Hematopoietic multipotent progenitor cell treated with erythropoietin and hydrocortisone succinate and interleukin-3 and kit ligand, for 8 days (in vitro differentiated cells): Measurements from ENCODE around the gene TTC28.
"Not testable (repeated sequence)": the region's sequence is repeated elsewhere in the genome, so short reads cannot be mapped to it uniquely, and the experiment has no call there.

ENCODE experiments used
- DNase-seq: peaks from one replicate; pipeline ENCODE4 v3.0.0-alpha.2; 2015

The TTC28 gene

GRCh38 chr22:28123989-28124766, 555.5 kb downstream of the TTC28 start:
- no peak for DNase-seq

- DNase-seq, result peak; percentile 48
Observed at GRCh38 chr22:28120691-28121592, 558.7 kb downstream of the TTC28 start.

DNA sequence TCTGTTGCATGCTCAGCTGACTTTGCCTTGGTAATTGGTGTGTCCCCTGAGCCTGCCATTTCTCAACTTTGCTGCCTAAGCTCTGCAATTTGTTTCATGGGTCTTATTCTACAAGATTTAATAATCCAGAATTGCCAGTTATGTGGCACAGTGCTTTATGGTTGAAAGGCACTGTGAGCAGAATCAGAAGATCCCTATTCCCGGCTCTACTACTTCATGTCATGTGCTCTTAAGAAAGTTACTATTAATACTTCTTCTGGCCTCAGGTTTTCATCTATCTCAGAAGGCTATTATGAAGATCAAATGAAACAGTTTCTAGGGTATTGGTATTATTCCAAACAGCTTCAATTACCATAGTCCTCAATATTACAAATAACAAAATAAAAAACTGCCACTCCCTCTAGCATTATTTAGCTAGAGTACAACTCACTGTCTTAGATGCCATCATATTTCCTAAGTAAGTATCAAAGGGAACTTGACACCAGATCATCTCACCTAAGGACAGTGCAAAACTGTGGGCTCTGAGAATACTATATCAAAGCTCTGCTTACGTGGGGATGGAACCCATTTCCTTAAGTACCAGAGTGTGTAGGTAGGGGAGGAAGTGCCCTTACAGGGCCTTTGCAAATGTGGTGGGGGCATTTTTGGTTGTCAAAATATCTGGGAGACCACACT, 560.5 kb downstream of the TTC28 start:
- DNase-seq, result no peak

GRCh38 chr22:28116219-28116673, 563.4 kb downstream of the TTC28 start:
- DNase-seq, result no peak

GRCh38 chr22:28115426-28115825, 564.2 kb downstream of the TTC28 start:
- DNase-seq, result no peak

DNA sequence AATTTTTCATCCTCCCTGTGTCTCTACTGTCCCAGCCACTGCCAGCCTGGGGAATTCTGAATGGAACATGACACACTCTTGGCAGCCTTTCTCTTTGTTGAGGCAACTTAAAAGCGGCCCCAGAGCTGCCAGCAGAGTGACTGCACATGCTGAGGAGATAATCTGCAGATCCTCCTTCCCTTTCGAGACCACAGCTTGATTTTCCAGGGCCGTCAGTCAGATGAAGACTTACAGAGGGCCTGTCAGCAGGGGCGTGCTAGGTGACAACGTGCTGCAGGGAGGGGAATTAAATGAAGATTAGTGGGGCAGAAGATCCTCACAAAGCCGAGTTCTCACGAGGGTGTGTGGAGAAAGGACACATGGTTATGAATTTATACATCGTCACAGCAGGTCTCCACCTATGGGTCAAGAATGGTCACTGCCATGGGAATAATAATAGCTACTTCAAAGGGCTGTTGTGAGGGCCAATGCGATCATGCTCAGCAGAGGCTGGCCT, 567.0 kb downstream of the TTC28 start:
- DNase-seq, result peak; percentile 71

DNA sequence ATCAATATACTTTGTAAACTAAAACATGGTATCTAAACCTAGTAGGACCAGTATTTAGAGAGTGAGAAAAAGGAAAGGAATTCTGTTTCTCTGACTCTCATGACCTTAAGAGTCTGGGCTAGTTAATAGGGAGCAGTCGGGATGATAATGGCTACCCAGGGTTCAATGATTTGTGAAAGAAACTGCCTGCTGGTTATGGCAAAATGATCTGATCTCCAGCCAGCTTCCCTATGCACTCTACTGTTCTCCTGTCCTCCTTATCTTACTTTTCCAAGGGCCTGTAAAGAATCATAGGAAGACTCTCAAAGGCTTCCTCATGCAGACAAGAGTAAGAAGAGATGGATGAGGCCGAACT, 567.5 kb downstream of the TTC28 start:
- DNase-seq, result no peak

GRCh38 chr22:28111501-28112189, 568.0 kb downstream of the TTC28 start:
- DNase-seq, result no peak

GRCh38 chr22:28108851-28109250, 570.8 kb downstream of the TTC28 start:
- DNase-seq, result no peak

- DNase-seq, result no peak
Observed at GRCh38 chr22:28106617-28107016, 573.0 kb downstream of the TTC28 start.

GRCh38 chr22:28105988-28106387, 573.7 kb downstream of the TTC28 start:
- no peak for DNase-seq

GRCh38 chr22:28105413-28105812, 574.2 kb downstream of the TTC28 start:
- DNase-seq, result peak; percentile 63

- no peak for DNase-seq
Observed at GRCh38 chr22:28103596-28103995, 576.0 kb downstream of the TTC28 start.

GRCh38 chr22:28102151-28102812, 577.4 kb downstream of the TTC28 start:
- DNase-seq, result no peak

DNA sequence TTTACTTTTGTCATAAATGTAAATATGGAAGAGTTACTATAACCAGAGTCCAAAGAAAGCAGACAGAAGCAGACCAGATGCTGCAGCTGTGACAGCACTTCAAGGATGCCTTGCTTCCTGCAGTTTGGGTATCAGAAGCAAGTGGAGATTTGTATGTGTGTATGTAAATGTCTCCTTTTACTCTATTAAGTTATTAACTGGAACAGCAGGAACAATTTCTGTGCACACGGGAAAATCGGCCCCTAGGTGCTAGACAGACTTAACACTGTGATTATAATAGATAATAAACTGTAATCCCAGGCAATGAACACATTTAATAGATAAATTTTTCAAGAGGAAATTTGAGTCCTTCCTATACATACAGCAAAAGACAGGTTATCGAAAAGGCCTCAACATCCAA, 582.0 kb downstream of the TTC28 start:
- no peak for DNase-seq

DNA sequence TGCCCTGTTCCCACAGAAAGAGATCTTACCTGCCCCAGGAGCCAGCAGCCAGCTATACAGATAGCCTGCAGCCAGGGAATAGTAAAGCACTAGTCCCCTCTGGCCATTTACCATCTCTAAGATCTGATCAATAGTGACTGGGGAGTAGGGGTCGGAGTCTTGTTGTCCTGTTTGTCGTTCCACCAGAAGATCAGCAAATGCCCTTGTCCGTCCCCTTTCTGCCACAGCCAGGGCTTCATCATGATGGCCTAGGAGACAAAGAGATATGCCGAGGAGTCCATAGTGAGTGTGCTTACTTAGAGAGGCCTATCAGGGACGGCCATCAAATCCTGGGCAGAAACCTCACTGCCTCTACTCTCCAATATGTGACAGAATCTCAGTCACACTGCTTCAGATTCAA, 583.5 kb downstream of the TTC28 start:
- no peak for DNase-seq

- no peak for DNase-seq
Observed at GRCh38 chr22:28095316-28096095, 584.1 kb downstream of the TTC28 start.

- no peak for DNase-seq
Observed at GRCh38 chr22:28094771-28095170, 584.9 kb downstream of the TTC28 start.

GRCh38 chr22:28093711-28094110, 585.9 kb downstream of the TTC28 start:
- DNase-seq, result no peak

DNA sequence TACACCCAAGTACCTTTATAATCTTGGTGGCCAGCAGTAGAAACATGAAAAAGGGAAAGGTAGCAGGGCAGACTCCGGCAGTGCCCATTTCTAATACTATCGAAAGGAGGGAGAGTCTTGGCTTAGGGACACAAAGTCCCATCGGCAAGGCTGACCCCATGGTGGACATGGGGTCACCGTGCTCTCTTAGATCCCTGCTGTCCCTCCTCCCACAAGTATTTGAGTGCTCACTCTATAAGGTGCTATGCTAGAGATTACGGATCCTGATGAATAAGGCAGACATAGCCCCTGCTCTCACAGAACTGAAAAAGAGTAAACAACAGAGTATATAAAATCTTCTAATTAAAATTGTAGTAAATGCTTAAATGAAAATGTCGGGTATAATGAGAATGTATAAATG, 588.2 kb downstream of the TTC28 start:
- DNase-seq, result no peak

DNA sequence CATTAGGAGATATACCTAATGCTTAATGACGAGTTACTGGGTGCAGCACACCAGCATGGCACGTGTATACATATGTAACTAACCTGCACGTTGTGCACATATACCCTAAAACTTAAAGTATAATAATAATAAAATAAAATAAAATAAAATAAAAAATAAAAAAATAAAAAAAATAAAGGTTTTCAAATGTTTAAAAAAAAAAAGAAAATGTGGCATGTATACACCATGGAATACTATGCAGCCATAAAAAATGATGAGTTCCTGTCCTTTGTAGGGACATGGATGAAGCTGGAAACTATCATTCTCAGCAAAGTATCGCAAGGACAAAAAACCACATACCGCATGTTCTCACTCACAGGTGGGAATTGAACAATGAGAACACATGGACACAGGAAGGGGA, 590.1 kb downstream of the TTC28 start:
- DNase-seq, result not testable (repeated sequence)
